Mesenteric fat pad (tissue), 1 donor: ENCODE results near the gene GRID1. TPM values are rescaled to one million over a fixed set of nuclear protein-coding genes. Genes with fewer than 3 reads are reported as not detected.

Experiments
- DNase-seq: peaks from one replicate; pipeline ENCODE4 v3.0.0-alpha.2; 2020; ENCODE audit warnings: low spot score
- total RNA-seq: library from RNA; stranded (reverse); fragmentation: NEBNext Ultra II Directional; extraction: Animal tissue kit (Norgen Biotek cat#: 25700); gene quantifications from one replicate; pipeline ENCODE4 v1.2.1, GENCODE V29; 2021
- donor health status: DM: yes; HTN: yes; CAD: no.

Gene GRID1
- total RNA-seq, 1 donor from 2014 or later, result 2.1 TPM

- DNase-seq, result no peak
Measured at GRCh38 chr10:86340176-86340990, 26.2 kb downstream of the GRID1 start.

DNA sequence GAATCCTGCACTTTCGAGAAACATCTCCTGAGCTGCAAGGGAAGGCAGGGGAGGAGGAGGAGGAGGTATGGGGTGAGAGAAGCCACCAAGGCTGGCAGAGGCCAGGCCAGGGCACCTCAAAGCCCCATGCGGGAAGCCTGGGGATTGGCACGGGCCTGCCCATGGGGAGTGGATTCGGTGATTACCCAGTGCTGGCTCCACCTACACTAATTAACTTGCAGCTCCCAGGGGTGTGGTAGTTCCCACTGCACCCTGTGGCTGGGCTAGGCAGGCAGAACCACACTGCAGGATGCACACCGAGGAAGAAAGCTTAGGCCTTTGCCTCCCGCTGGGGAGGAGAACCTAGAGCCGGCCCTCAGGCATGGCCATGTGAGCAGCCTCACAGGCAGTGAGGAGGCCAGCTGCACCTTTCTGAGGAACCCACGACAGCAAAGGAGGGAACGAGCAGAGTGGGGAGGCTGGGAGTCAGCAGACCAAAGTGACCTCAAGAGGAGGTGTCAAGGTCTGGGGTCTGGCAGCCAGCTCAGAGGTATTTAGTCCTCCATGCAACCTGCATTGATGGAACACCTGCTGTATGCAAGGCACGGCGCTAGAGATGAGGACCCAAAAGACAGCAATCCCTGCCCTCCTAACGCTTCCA is 27.2 kb downstream of the GRID1 start:
- DNase-seq, result no peak

DNA sequence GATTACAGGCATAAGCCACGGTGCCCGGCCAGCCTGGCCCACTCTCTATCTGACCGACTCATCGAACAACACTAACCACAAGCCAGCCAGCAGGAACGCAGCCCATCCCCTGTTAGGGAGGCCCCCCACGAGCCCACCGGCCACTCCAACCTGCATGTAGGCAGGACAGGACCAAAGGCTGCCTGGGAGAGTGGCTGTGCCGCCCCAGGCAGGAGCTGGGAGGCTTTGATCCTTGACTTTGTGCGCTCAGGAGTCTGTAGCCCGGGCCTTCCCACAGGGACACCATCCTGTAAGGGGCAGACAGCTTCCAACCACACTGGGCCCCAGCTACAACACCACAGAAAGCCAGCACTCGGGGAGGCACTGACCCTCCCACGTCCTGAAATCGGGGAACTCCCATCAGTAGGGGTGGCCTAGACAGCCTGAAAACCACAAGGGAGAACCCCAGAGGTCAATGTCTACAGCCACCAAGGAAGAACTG is 29.4 kb downstream of the GRID1 start:
- no peak for DNase-seq

DNA sequence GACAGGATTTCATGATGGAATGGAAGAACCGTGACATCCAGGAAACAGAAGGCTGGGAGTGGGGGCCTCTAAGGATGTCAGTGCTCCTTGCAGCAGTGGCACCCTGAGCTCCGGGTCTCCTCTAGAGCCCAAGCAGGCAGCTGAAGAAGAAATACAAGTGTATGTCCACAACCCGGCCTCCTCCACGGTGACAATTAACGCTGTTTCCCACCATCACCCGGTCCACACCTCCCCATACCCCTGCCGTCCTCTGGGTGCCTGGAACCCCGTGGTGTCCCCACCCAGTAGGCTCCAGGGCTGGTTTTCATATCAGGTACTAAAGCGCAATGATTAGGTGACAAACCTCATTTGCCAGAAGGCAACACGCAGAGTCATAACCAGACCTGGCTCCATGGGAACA is 30.3 kb downstream of the GRID1 start:
- no peak for DNase-seq

- no peak for DNase-seq
Measured at GRCh38 chr10:86335831-86336230, 30.8 kb downstream of the GRID1 start.

DNA sequence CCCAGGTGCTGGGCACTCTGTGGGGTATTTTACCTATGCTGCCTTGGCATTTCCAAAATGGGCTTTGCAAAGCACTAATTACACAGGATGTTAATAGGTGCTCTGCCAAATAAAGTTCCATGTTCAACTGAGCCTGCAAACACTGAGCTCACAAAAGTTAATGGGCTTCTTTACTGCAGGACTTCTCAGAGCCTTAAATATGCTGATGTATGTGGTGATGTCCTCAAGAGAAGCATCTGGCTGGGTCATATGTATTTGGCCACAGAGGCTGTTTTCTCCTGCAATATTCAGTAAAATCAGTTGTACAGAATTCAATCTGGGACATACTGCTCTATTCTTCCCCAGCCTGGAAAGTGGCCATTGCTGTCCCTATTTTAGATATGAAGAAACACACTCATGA is 31.3 kb downstream of the GRID1 start:
- no peak for DNase-seq

- DNase-seq, result no peak
Measured at GRCh38 chr10:86334488-86335085, 32.0 kb downstream of the GRID1 start.

DNA sequence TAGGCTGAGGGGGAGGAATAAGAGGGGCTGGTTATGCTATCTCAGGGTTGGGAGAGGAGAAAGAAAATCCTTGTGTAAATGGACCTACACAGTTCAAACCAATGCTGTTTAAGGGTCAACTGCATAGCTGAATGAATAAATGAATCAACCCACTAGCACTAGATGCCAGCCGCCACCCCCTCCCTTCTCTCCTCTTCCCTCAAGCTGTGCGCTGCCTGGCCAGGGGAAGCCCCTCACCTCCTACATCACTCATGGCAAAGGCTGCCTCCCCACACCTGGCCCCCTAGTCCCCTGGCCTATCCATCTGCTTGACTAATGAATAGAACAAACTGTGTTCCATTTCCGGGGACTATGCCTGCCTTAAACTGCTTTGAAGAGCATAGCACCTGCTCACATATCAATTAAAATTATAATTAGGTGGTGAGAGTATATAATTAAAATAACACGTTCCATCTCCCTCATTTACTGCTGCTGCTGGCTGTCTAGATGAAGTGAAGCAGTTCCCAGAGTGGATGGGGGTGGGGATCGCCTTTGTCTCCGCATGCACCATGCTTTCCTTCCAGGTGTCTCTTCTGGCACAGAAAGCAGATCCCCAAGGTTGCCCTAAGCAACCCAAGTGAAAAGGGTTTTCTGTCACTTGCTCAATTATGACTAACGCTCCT is 32.6 kb downstream of the GRID1 start:
- no peak for DNase-seq

DNA sequence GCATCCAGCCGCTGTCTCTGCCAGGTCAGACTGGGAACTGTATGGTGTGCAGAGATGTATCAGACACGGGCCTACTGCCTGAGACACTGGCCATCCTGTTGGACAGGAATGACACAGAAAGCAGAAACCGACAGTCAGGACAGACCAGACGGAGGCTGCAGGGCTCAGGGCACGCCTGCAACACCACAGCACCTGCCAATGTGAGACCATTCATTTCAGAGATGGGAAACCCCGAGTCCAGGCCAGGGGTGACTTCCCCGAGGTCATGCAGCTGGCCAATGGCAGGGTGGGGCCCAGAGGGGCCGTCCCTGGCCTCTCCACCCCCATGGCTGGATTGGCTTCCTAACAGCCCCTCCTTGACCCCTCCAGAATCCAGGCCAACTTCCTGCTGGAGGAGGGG is 34.7 kb downstream of the GRID1 start:
- no peak for DNase-seq

DNA sequence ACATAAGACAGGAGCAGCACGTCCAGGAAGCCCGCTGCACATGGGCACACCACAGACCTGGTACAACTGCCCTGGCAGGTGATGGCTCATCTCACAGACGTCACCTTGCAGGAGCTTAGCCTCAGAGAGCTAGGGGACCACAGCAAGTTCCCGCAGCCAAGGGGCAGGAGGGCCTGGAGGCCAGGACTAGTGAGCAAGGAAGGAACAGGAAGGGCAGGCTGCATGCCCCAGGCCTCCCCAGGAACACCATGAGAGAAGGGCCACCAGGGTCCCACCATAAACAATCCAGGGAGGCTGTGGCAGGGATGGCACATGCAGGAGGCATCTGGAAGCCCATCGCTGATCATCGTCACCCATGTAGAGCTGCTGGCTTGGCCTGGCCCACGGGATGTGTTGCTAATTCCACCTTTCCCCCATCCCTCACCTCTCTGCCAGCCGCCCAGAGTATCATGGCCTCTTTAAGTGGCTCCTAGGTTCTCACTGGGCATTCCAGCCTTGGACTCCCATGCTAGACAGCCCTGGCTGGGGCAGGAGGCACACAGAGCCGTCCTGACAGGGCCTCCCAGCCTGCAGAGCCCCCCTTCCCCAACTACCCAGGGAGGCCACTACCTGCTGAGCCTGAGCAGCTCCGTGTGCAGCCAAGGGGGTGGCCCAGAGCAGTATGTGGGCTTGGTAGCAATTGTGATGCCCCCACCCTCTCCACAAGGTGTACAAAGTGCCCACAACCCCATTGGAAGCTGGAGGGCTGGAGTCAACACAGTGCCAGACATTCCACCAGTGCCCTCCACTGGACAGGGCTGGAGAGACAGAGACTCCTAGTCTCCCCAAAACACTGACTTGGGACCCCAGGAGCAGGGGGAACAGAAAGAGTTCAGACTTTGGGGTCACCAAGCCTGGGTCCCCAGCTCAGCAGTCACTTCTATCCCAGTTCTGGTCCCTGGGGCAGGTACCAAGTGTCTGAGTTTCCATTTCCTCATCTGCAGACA is 35.5 kb downstream of the GRID1 start:
- DNase-seq, result no peak

DNA sequence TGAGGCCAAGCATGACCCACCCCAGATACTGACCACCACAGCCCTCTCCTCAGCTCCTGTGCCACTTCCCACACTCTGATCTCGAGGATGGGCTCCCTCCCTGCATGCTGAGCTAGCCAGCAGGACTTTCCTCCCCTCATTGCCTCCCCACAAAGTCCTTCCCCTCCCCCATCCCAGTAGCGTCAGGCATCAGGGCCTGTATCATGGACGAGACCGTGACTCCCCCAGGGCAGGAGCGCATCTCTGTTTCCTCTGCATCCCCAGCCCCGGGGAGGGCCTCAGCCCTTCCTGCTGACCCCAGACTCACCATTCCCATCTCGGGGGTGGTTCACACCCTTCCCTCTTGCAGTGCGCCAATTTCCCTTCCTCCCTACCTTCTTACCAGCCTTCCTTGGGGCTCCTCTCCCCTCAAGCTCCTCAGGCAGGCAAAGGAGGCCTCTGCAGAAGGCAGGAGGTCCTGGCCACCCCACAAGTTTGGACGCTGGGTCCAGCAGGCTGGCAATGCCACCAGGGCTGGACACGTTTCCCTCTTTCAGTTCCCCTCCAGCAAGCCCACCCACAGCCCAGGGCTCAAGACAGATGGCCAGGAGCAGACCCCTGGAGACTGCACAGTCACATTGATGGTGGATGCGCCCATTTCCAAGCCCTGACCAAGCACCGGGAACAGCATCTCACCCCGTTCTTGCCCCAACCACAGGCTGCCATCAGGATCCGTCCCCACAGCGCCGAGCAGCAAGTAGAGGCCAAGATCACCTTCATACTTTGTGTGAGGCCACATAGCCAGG is 36.5 kb downstream of the GRID1 start:
- no peak for DNase-seq

DNA sequence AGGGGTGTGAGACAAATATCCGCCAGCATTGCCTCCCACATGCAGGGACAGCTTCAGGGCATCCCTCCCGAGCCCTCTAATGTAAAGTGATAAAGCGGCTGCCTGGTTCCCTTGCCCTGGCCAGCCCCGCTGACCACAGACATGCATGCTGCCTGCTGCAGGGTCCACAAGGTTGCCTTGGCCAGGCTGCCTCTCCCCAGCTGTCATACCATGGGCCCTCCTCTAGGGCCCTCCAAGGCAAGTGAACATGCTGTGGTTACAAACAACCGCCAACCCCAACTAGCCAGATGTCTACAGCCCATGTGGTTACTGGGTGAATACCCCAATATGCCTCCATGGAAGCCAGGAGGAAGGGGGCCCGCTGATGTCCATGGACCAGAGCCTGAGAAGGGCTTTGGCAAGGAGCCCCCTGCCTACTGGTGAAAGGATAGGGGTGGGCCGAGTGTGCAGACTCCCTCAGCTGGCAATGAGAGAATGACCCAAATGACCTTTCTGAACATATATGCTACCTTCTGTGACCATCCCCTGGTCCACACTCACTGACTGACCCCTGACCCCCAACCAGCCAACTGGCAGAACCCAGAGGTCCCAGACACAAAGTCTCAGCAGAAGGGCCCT is 37.4 kb downstream of the GRID1 start:
- DNase-seq, result no peak

DNA sequence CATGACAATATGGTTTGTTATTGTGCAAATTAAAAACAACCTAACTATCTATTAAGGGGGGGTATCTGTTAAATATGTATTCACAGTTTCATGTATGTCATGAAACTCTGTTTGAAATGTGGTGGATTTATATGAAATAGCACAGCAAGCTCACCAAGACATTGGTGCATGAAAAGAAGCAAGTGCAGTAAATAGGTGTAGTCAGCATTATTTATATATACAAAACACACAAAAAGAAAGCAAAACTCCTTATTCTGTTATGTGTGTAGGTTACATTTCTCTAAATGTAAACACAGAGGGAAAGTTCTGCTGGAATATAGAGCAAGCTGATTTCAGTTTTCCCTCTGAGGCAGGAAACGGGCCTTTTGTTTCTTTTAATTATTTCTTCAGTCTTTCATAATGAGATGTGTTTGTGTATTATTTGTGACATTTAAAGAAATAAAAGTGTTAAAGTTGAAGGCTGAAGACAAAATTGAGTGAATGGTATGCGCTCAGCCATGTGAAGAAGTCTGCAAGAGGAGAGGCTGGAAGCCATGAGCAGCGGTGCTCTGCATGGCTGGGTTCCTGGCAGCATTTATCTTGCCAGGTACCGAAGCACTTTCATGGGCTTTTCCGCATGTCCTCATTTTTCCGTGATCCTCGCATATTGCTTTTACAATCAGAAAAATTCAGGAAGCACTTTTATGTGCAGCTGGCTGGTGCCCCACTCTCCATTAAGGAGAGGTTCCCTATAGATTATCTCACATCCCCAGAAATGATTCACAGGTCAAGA is 38.5 kb downstream of the GRID1 start:
- DNase-seq, result no peak

DNA sequence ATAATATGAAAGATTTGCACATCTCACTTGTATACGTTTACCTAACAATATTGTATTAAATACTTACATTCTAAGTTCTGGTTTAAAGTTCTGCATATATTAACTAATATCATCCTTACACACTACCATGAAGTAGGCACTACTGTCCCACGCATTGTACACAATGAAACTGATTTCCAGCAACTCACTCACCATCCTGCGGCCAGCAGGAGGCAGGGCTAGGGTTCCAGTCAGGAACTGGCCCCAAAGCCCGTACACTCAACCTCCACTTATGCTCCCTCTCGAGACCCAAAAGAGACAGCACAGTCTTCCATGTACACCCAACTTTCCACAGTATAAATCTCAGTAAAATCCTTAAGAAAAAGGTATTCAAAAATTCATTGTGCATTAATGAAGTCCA is 41.4 kb downstream of the GRID1 start:
- no peak for DNase-seq

DNA sequence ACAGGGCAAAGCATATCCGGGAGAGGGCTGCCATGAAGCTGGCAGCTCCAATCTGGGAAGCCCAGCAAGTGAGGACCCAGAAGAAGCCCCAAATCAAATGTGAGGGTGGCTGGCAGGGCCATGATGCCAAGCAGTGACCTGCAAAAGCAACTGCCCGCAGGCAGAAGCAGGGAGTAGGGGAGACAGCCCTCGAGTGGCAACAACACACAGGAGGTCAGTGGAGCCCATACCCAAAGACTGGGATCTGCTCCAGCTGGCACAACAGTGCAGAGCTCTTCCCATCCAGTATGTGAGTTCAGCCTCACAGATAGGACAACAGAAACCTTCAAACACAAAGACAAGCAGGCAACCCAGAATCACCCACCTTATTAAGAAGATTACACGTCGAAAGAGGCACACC is 45.0 kb downstream of the GRID1 start:
- peak; percentile 51 for DNase-seq

DNA sequence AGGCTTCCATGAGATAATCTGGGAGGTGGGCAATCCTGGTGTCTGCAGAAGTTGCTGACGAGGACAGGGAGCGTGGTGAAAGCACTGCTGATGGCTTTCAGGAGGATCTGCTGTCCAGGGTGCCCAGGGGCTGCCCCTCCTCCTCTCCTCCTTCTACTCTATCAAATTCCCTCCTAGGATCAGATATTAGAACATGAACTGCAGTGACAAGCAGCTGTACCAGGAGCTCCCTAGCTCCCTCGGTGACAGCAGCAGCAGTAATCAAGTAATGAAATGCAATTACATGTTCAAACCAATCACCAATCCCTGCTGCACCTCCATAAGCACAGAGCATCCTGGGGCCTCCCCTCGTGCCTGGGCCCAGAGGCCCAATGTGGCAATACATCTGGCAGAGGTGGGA is 46.9 kb downstream of the GRID1 start:
- peak; percentile 49 for DNase-seq

GRCh38 chr10:86317949-86318725 is 48.5 kb downstream of the GRID1 start:
- peak; percentile 67 for DNase-seq

DNA sequence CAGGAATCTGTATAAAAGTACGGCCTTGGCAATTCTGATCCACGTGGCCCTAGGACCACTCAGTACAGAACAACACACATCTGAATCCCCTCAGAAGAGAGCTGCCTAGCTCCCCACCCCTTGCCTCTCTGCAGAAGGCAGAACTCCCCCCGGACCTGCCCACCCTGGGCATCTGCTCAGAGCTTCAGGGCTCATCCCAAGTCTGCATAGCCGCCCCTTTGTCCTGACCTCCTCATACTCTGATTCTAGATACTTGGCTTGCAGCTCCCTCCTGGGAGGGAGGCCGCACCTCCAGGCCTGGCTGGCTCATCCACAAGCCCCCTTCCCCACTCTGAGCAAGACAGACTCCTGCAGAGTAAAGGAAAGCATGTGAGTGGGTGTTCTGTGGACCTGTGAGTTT is 49.6 kb downstream of the GRID1 start:
- DNase-seq, result peak; percentile 28
